ENCODE measurements around the gene FBXO46.

Gene FBXO46

GRCh38 chr19:45682908-45683307 lies 47.8 kb downstream of the FBXO46 start:
- ChIA-PET POLR2A (ENCODE audit: low non-redundant PET) (no interaction called here), CTCF (no interaction called here)
- TF ChIP-seq CTCF (conservative IDR thresholded peaks at IDR 0.05; ENCODE audit: low read depth): no peak
- DNase-seq (ENCODE audit: low spot score): no peak
- H3K27ac ChIP-seq: peak overlapping the region; percentile 97

- ChIA-PET CTCF (interaction anchor here (0.5 to 1.2 kb wide), 4 partner anchors 9 to 142 kb away, joined by 3 to 8 read pairs (median 4); no protein-coding TSS in a partner anchor), POLR2A (ENCODE audit: low non-redundant PET) (no interaction called here)
- TF ChIP-seq CTCF (conservative IDR thresholded peaks at IDR 0.05; ENCODE audit: low read depth): no peak
- DNase-seq (ENCODE audit: low spot score): no peak
- H3K27ac ChIP-seq: peak overlapping the region; percentile 97
These were observed 48.6 kb downstream of the FBXO46 start for GRCh38 chr19:45682117-45682516.

DNA sequence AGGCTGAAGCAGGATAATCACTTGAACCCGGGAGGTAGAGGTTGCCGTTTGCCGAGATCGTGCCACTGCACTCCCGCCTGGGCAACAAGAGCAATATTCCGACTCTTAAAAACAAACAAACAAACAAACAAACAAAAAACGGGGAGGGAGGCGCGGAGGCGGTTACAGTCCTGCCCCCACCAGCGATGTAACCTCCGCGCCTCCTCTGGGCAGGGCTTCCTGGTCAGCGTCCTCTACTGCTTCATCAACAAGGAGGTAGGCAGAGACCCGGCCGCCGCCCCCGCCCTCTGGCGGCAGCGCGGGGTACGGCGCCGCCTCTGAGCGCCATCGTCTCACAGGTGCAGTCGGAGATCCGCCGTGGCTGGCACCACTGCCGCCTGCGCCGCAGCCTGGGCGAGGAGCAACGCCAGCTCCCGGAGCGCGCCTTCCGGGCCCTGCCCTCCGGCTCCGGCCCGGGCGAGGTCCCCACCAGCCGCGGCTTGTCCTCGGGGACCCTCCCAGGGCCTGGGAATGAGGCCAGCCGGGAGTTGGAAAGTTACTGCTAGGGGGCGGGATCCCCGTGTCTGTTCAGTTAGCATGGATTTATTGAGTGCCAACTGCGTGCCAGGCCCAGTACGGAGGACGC lies 49.2 kb downstream of the FBXO46 start:
- POLR2A ChIA-PET (ENCODE audit: low non-redundant PET): interaction anchor here (0.7 kb wide), 1 partner anchor 9 kb away, joined by 8 read pairs; no protein-coding TSS in a partner anchor
- peak; percentile 98 for TF ChIP-seq CTCF (conservative IDR thresholded peaks at IDR 0.05; ENCODE audit: low read depth)
- CTCF ChIA-PET: interaction anchor here (0.5 to 1.2 kb wide), 9 partner anchors 9 to 958 kb away, joined by 3 to 8 read pairs (median 3); no protein-coding TSS in a partner anchor
- peak; percentile 82 for DNase-seq (ENCODE audit: low spot score)
- peak overlapping the region; percentile 97 for H3K27ac ChIP-seq

DNA sequence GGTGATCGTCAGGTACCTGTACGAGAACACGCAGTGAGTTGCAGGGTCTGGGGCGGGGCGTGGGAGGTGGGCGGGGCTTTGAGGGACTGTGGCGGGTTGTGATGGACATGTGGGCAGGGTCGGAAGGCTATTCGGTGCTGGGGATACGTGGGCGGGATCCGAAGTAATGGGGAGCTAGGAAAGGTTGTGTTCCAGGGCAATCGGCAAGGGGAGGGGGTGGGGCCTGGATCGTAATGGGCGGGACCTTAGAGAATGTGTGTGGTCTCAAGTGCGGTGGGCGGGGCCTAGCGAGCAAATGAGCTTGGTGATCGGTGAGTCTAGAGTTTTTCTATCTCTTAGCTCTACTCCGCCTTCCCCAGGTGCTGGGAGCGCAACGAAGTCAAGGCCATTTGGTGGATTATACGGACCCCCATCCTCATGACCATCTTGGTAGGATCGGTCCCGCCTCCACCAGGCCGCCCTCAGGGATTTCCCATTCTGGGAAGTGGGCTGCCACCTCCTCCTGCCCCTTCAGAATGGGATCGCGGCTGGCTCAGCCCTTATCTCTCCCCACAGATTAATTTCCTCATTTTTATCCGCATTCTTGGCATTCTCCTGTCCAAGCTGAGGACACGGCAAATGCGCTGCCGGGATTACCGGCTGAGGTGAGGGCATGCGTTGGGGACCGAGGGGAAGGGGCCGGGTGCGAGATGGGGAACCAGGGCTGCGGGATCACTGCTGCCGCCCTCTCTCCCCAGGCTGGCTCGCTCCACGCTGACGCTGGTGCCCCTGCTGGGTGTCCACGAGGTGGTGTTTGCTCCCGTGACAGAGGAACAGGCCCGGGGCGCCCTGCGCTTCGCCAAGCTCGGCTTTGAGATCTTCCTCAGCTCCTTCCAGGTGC lies 53.1 kb downstream of the FBXO46 start:
- peak; percentile 41 for TF ChIP-seq CTCF (conservative IDR thresholded peaks at IDR 0.05; ENCODE audit: low read depth)
- CTCF ChIA-PET: interaction anchor here (0.5 to 1.1 kb wide), 4 partner anchors 15 to 803 kb away, joined by 3 to 5 read pairs (median 4); partner anchors contain the start of gene QPCTL
- DNase-seq (ENCODE audit: low spot score): peak; percentile 87
- peak overlapping the region; percentile 52 for H3K27ac ChIP-seq
- POLR2A ChIA-PET (ENCODE audit: low non-redundant PET): interaction anchor here (1.0 kb wide), 1 partner anchor 15 kb away, joined by 3 read pairs; the partner anchor contains the start of gene QPCTL

DNA sequence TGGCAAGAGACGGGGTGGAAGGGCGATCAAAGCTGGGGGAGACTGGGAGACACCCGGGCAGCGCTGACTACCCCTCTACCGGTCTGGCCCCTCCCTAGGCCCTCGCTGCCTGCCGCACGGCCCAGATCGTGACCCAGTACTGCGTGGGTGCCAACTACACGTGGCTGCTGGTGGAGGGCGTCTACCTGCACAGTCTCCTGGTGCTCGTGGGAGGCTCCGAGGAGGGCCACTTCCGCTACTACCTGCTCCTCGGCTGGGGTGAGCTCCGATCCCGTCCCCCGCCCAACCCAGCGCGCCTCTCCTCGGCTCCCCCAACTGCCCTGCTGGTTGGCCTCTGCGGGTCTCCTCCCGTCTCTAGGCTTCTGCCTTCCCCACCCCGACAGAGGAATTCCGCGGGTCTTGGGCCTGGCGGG lies 53.8 kb downstream of the FBXO46 start:
- ChIA-PET POLR2A (ENCODE audit: low non-redundant PET) (interaction anchor here (1.0 kb wide), 1 partner anchor 15 kb away, joined by 3 read pairs; the partner anchor contains the start of gene QPCTL), CTCF (interaction anchor here (0.5 to 1.1 kb wide), 3 partner anchors 16 to 804 kb away, joined by 3 to 5 read pairs (median 4); partner anchors contain the start of gene QPCTL)
- H3K27ac ChIP-seq: peak overlapping the region; percentile 52
- no peak for TF ChIP-seq CTCF (conservative IDR thresholded peaks at IDR 0.05; ENCODE audit: low read depth)
- DNase-seq (ENCODE audit: low spot score): no peak

- no peak for TF ChIP-seq CTCF (conservative IDR thresholded peaks at IDR 0.05; ENCODE audit: low read depth)
- DNase-seq (ENCODE audit: low spot score): no peak
- POLR2A ChIA-PET (ENCODE audit: low non-redundant PET): no interaction called here
- H3K27ac ChIP-seq: no peak overlapping the region
- CTCF ChIA-PET: interaction anchor here (0.7 kb wide), 1 partner anchor 65 kb away, joined by 3 read pairs; no protein-coding TSS in a partner anchor
These were observed 55.8 kb downstream of the FBXO46 start for GRCh38 chr19:45674946-45675345.
